Measurements from ENCODE around the gene CHIT1. TPM values are rescaled to one million over a fixed set of nuclear protein-coding genes. Genes with fewer than 3 reads are reported as not detected.

The CHIT1 gene
- total RNA-seq, 1 experiment from 2014 or later: not detected

- peak; percentile 83 for TF ChIP-seq CTCF (IDR thresholded peaks at IDR 0.05)
- no peak for TF ChIP-seq SIN3A (IDR thresholded peaks at IDR 0.05; ENCODE audit: borderline replicate concordance, insufficient read depth, low read depth, low read length)
- intact Hi-C loops (cut with micrococcal nuclease; ENCODE audit: unreplicated experiment) (loop anchor here (1.0 to 2.0 kb wide), 2 partner anchors 98 to 178 kb away; no protein-coding TSS in a partner anchor), in situ Hi-C loops (cut with HindIII; ENCODE audit: low pct_unique_long_range_greater_than_20kb, low sequenced_read_pairs) (no loop called here)
- peak; percentile 86 for ATAC-seq
- CTCF ChIA-PET: interaction anchor here (0.5 to 4.1 kb wide), 13 partner anchors 13 to 187 kb away, joined by 3 to 43 read pairs (median 4); no protein-coding TSS in a partner anchor
- BruUV-seq (replicated peaks): no TSS peak
- POLR2A ChIA-PET: no interaction called here
- no peaks in the 10 kb centered on the region; the same call in 1 of the 2 replicates for H3K27me3 ChIP-seq (ENCODE audit: control insufficient read depth, insufficient read depth, low read length)
- no peak overlapping the region for H3K27ac ChIP-seq (ENCODE audit: low read length)
- no peaks in the 10 kb centered on the region for H3K36me3 ChIP-seq (ENCODE audit: control insufficient read depth, insufficient read depth, low read length)
- no peaks in the 10 kb centered on the region for H3K9me3 ChIP-seq (ENCODE audit: control insufficient read depth, insufficient read depth, low read depth, low read length)
- no peak overlapping the region for H3K4me3 ChIP-seq (ENCODE audit: low read depth in 2 of 2, low read length in 2 of 2)
- DNase-seq (ENCODE audit: low read depth, low spot score): peak; percentile 53
- H3K4me1 ChIP-seq (ENCODE audit: control insufficient read depth, insufficient read depth, low read length): no peaks in the 10 kb centered on the region
Observed at GRCh38 chr1:203216274-203217138, 13.0 kb downstream of the CHIT1 start.

- CTCF ChIA-PET: interaction anchor here (0.7 to 4.1 kb wide), 9 partner anchors 52 to 186 kb away, joined by 3 to 43 read pairs (median 5); no protein-coding TSS in a partner anchor
- ATAC-seq: peak; percentile 24; the same call in 1 of the 2 replicates
- H3K36me3 ChIP-seq (ENCODE audit: control insufficient read depth, insufficient read depth, low read length): no peaks in the 10 kb centered on the region
Observed at GRCh38 chr1:203215573-203215972, 13.9 kb downstream of the CHIT1 start.

More at GRCh38 chr1:203215573-203215972, 13.9 kb downstream of the CHIT1 start:
- H3K9me3 ChIP-seq (ENCODE audit: control insufficient read depth, insufficient read depth, low read depth, low read length): no peaks in the 10 kb centered on the region
- DNase-seq (ENCODE audit: low read depth, low spot score): no peak
- no peaks in the 10 kb centered on the region for H3K4me1 ChIP-seq (ENCODE audit: control insufficient read depth, insufficient read depth, low read length)
- no peaks in the 10 kb centered on the region; the same call in 1 of the 2 replicates for H3K27me3 ChIP-seq (ENCODE audit: control insufficient read depth, insufficient read depth, low read length)
- BruUV-seq (replicated peaks): no TSS peak
- intact Hi-C loops (cut with micrococcal nuclease; ENCODE audit: unreplicated experiment): no loop called here
- in situ Hi-C loops (cut with HindIII; ENCODE audit: low pct_unique_long_range_greater_than_20kb, low sequenced_read_pairs): no loop called here
- H3K27ac ChIP-seq (ENCODE audit: low read length): no peak overlapping the region
- TF ChIP-seq CTCF (IDR thresholded peaks at IDR 0.05) (no peak), POLR2AphosphoS5 (IDR thresholded peaks at IDR 0.05; ENCODE audit: low read depth, low read length) (no peak), TCF7L2 (IDR thresholded peaks at IDR 0.05; ENCODE audit: low read depth, low read length) (no peak), REST (IDR thresholded peaks at IDR 0.05; ENCODE audit: insufficient read depth in 1 of 2, low read depth in 2 of 2, low read length in 1 of 2) (no peak), SIN3A (IDR thresholded peaks at IDR 0.05; ENCODE audit: borderline replicate concordance, insufficient read depth, low read depth, low read length) (no peak)
- POLR2A ChIA-PET: no interaction called here
- H3K4me3 ChIP-seq (ENCODE audit: low read depth in 2 of 2, low read length in 2 of 2): no peak overlapping the region

Measured in Panc1 (cell line).